HCT116 (cell line): ENCODE measurements around the gene PLEKHJ1. TPM values are rescaled to one million over a fixed set of nuclear protein-coding genes. Genes with fewer than 3 reads are reported as not detected.

ENCODE experiments used
- ATAC-seq: fragments of 200-7000 bp; cut with Tn5 transposase; 2 replicates; pipeline ENCODE4 v1.9.1; 2020; ENCODE audit warnings: mild to moderate bottlenecking, moderate library complexity
- BruUV-seq: library from RNA; stranded (reverse); fragments of 400-500 nt; replicated peaks from 2 replicates; lab custom pipeline; 2021; lab: Mats Ljungman, UMichigan
- CTCF ChIA-PET: fragments of 300-600 bp; sonication (Branson Sonifier 250); formaldehyde crosslinking; loops from one replicate; lab custom pipeline; 2021; ENCODE audit warnings: antibody characterized with exemption; lab: Charles Lee
- POLR2A ChIA-PET: fragments of 300-600, 350-600 bp; sonication (Branson Sonifier 250); formaldehyde crosslinking; loops from one replicate; lab custom pipeline; 2021; ENCODE audit warnings: antibody characterized with exemption; lab: Charles Lee
- RAD21 ChIA-PET, 2 experiments: fragments of 300-600 bp; sonication (Branson Sonifier 250); formaldehyde crosslinking; loops; one replicate each; lab custom pipeline; 2023; ENCODE audit warnings: low total read pairs in 2 of 2; ENCODE audit not compliant: uncharacterized antibody in 2 of 2, unreplicated experiment in 2 of 2, low non-redundant PET in 1 of 2; lab: Charles Lee
- DNase-seq: peaks from one replicate; pipeline ENCODE4 v3.0.0-alpha.2; 2010; ENCODE audit warnings: low read depth, low spot score
- H2AFZ ChIP-seq: fragments of 200-600 bp; shearing (Covaris generic), sonication (generic); 2 replicates; pipeline ENCODE4 v1.6.1; 2017; ENCODE audit warnings: low read depth, mixed run types, mixed read lengths, antibody characterized with exemption, low read length; ENCODE audit not compliant: poor library complexity, severe bottlenecking
- H3K27ac ChIP-seq: 2 replicates; pipeline ENCODE4 v1.5.1; 2012; ENCODE audit warnings: low read depth, low read length
- H3K27me3 ChIP-seq: fragments of 200-600 bp; sonication (generic); 2 replicates; pipeline ENCODE4 v1.6.1; 2016; ENCODE audit warnings: mixed run types, low read length, mixed read lengths; ENCODE audit not compliant: insufficient read depth
- H3K36me3 ChIP-seq, 2 experiments: fragments of 200-500 bp in 1 of 2; fragments of 200-600 bp in 1 of 2; sonication (Bioruptor generic) in 1 of 2; sonication (generic) in 1 of 2; 2 replicates each; pipeline versions ENCODE4 v1.5.1 to v1.6.1; 2014 to 2016; ENCODE audit warnings: low read length in 2 of 2, inconsistent platforms in 1 of 2, mixed read lengths in 1 of 2, mixed run types in 1 of 2; ENCODE audit not compliant: insufficient read depth in 2 of 2, control insufficient read depth in 1 of 2
- H3K4me1 ChIP-seq, 2 experiments: fragments of 200-600 bp in 1 of 2; sonication (generic) in 1 of 2; 2 replicates each; pipeline versions ENCODE4 v1.5.1 to v1.6.1; 2012 to 2017; ENCODE audit warnings: low read length in 2 of 2, inconsistent platforms in 1 of 2, mild to moderate bottlenecking in 1 of 2, mixed read lengths in 1 of 2, mixed run types in 1 of 2, moderate library complexity in 1 of 2; ENCODE audit not compliant: insufficient read depth in 2 of 2, control insufficient read depth in 1 of 2
- H3K4me2 ChIP-seq: fragments of 200-600 bp; sonication (generic); 2 replicates; pipeline ENCODE4 v1.6.1; 2017; ENCODE audit warnings: mixed run types, low read length, mixed read lengths
- H3K4me3 ChIP-seq, 2 experiments: fragments of 200-600 bp in 1 of 2; sonication (generic) in 1 of 2; replicated peaks in 1 of 2; 2 replicates each; pipeline ENCODE4 v1.5.1; 2011 to 2016; ENCODE audit warnings: low read length in 2 of 2, control low read depth in 1 of 2, low read depth in 1 of 2, mild to moderate bottlenecking in 1 of 2, mixed read lengths in 1 of 2, mixed run types in 1 of 2
- H3K79me2 ChIP-seq: fragments of 200-600 bp; sonication (generic); 2 replicates; pipeline ENCODE4 v1.6.1; 2017; ENCODE audit warnings: mild to moderate bottlenecking, mixed run types, low read length, moderate library complexity, mixed read lengths; ENCODE audit not compliant: insufficient read depth
- H3K9ac ChIP-seq: fragments of 200-600 bp; sonication (generic); 2 replicates; pipeline ENCODE4 v1.6.1; 2016; ENCODE audit warnings: low read length, mixed read lengths
- H3K9me2 ChIP-seq: fragments of 200-600 bp; sonication (generic), shearing (Covaris generic); 2 replicates; pipeline ENCODE4 v1.6.1; 2017; ENCODE audit warnings: mixed run types, mild to moderate bottlenecking, moderate library complexity; ENCODE audit not compliant: insufficient read depth
- H3K9me3 ChIP-seq, 2 experiments: fragments of 200-500 bp in 1 of 2; fragments of 200-600 bp in 1 of 2; sonication (Bioruptor generic) in 1 of 2; sonication (generic) in 1 of 2; 2 replicates each; pipeline ENCODE4 v1.6.1; 2014 to 2017; ENCODE audit warnings: low read length in 2 of 2, mixed read lengths in 2 of 2, inconsistent platforms in 1 of 2, low read depth in 1 of 2, mild to moderate bottlenecking in 1 of 2, mixed run types in 1 of 2, moderate library complexity in 1 of 2; ENCODE audit not compliant: control insufficient read depth in 1 of 2, insufficient read depth in 1 of 2
- H4K20me1 ChIP-seq: fragments of 200-600 bp; sonication (generic), shearing (Covaris generic); 2 replicates; pipeline ENCODE4 v1.6.1; 2017; ENCODE audit warnings: mixed run types, mild to moderate bottlenecking, moderate library complexity; ENCODE audit not compliant: insufficient read depth
- CBX3 ChIP-seq: IDR thresholded peaks from 2 replicates; pipeline ENCODE4 v1.6.1; 2012; ENCODE audit warnings: low read depth
- RAD21 ChIP-seq: IDR thresholded peaks from 2 replicates; pipeline ENCODE4 v1.6.1; 2012; ENCODE audit warnings: low read depth, mild to moderate bottlenecking
- TCF7L2 ChIP-seq: IDR thresholded peaks from 2 replicates; pipeline ENCODE4 v1.7.0; 2011; ENCODE audit warnings: borderline replicate concordance, inconsistent platforms; ENCODE audit not compliant: insufficient read depth, insufficient read length; ENCODE audit errors: extremely low read depth
- intact Hi-C: fragments of 100-400 bp; cut with micrococcal nuclease; formaldehyde crosslinking; loops from 2 replicates; pipeline ENCODE4 v1.10.0; 2022
- total RNA-seq: library from RNA; stranded (reverse); gene quantifications from one replicate; pipeline ENCODE4 v1.2.1, GENCODE V29; 2021; ENCODE audit not compliant: unreplicated experiment
- TF ChIP-seq, protein P1 (sequence below), 3 experiments: fragments of 200-600 bp in 1 of 3; sonication (generic) in 1 of 3; IDR thresholded peaks in 2 of 3; conservative IDR thresholded peaks in 1 of 3; 2 replicates each; pipeline ENCODE4 v1.5.1; 2012 to 2017; ENCODE audit warnings: low read depth in 2 of 3, low read length in 2 of 3, antibody characterized with exemption in 1 of 3, borderline replicate concordance in 1 of 3, control low read depth in 1 of 3, mild to moderate bottlenecking in 1 of 3, mixed read lengths in 1 of 3, mixed run types in 1 of 3, moderate library complexity in 1 of 3; ENCODE audit not compliant: insufficient read depth in 1 of 3

Gene PLEKHJ1
- total RNA-seq, 1 experiment from 2014 or later = 88.2 TPM

- TF ChIP-seq RAD21 = no peak
- TF ChIP-seq TCF7L2 = no peak
Measured at GRCh38 chr19:2228157-2229030, 7.7 kb downstream of the PLEKHJ1 start (continued).

DNA sequence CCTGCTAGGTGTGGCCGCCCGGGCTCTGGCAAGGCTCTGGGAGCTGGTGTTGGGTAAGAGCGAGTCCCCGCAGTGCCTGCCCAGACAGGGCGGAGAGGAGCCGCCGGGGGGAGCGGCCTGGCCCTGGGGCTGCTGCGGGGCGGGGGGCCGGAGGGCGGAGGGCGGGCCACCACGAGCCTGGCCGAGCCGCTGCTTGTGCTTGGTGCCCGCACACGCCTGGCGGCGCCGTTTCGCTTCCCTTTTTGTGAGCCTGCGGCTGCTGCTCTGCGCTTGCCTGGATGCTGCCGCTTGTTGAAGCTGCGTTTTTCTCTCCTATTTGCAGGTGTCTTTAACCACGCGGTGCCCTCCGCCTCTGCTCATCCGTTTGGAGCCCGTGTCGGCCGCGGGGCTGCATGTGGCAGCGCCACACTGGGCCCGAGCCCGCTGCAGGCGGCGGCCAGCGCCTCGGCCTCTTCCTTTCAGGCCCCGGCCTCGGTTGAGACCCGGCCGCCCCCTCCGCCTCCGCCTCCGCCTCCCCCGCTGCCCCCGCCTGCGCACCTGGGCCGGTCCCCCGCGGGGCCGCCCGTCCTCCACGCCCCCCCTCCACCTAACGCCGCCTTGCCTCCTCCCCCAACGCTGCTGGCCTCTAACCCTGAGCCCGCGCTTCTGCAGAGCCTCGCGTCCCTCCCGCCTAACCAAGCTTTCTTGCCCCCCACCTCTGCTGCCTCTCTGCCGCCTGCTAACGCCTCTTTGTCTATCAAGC lies 8.5 kb downstream of the PLEKHJ1 start:
- no peak overlapping the region; the same call in 1 of the 2 replicates for H3K27ac ChIP-seq
- RAD21 ChIA-PET = no interaction called here
- H3K9ac ChIP-seq = no peak overlapping the region
- TF ChIP-seq, protein P1, sequence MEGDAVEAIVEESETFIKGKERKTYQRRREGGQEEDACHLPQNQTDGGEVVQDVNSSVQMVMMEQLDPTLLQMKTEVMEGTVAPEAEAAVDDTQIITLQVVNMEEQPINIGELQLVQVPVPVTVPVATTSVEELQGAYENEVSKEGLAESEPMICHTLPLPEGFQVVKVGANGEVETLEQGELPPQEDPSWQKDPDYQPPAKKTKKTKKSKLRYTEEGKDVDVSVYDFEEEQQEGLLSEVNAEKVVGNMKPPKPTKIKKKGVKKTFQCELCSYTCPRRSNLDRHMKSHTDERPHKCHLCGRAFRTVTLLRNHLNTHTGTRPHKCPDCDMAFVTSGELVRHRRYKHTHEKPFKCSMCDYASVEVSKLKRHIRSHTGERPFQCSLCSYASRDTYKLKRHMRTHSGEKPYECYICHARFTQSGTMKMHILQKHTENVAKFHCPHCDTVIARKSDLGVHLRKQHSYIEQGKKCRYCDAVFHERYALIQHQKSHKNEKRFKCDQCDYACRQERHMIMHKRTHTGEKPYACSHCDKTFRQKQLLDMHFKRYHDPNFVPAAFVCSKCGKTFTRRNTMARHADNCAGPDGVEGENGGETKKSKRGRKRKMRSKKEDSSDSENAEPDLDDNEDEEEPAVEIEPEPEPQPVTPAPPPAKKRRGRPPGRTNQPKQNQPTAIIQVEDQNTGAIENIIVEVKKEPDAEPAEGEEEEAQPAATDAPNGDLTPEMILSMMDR (IDR thresholded peaks at IDR 0.05 in 2 of 3, conservative IDR thresholded peaks at IDR 0.05 in 1 of 3; ENCODE audit: borderline replicate concordance in 1 of 3, insufficient read depth in 1 of 3, low read depth in 2 of 3, low read length in 2 of 3) = no peak
- no peak for TF ChIP-seq CBX3
- TF ChIP-seq, all 23 proteins: peak for 0
- CTCF ChIA-PET = no interaction called here
- H3K4me1 ChIP-seq = peaks cover 0 to 5% of the 10 kb centered on the region in 2 experiments; a peak in 1 of 4 replicates
- no peaks in the 10 kb centered on the region for H3K9me3 ChIP-seq
- intact Hi-C loops = no loop called here
- H3K36me3 ChIP-seq = peaks cover 8 to 26% of the 10 kb centered on the region in 2 experiments; a peak in 3 of 4 replicates
- no peaks in the 10 kb centered on the region for H3K79me2 ChIP-seq
- H3K27me3 ChIP-seq = no peaks in the 10 kb centered on the region
- no peak for DNase-seq
- H2AFZ ChIP-seq = no peak overlapping the region
- BruUV-seq = no TSS peak
- no peak overlapping the region for H3K4me2 ChIP-seq
- POLR2A ChIA-PET = no interaction called here
- H4K20me1 ChIP-seq = no peaks in the 10 kb centered on the region; the same call in 1 of the 2 replicates
- H3K4me3 ChIP-seq = no peak overlapping the region
- no peaks in the 10 kb centered on the region for H3K9me2 ChIP-seq
- no peak for ATAC-seq
